GM12865 (cell line): ENCODE data around the gene CDH13.
A peak's percentile ranks its signal among the peaks of the same experiment; 100 is the strongest.

Experiments used
- DNase-seq: peaks from one replicate; pipeline ENCODE4 v3.0.0; 2010; ENCODE audit warnings: low read depth
- H3K4me3 ChIP-seq: 2 replicates; pipeline ENCODE4 v1.5.1; 2011; ENCODE audit warnings: mild to moderate bottlenecking, low read depth, low read length, control low read depth
- CTCF ChIP-seq: IDR thresholded peaks from 2 replicates; pipeline ENCODE4 v1.5.1; 2011; ENCODE audit warnings: low read length, control low read depth, low read depth, inconsistent platforms; ENCODE audit not compliant: insufficient read depth; ENCODE audit errors: missing control alignments

CDH13 gene

DNA sequence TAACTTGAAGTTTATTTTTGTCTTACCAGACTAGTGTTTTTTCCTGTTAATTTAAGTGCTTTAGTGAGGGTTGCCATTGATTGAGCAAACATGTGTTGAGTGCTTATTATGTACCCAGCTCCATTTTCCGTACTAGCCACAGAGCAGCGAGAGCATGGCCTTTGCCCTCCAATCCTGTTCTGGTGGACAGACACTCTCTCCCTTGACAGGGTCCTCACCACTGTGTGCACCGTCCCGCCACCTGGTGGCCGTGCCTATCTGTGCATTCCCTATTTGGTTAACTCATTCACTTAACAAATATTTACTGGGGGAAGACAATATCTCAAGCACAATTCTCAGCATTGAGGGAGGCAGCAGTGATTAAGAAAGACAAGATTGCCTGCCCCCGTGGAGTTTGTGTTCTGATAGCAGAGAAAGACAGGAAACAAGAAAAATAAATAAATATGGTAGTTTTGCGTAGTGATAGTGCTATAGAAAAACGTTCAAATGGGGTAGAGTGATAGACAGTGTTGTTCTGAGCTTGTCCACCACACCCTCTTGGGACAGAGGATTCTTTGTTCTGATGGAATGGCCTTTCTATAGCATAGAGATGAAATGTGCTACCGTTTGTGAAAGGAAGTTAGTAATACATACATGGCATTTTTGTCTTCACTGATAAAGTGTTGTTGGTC, 13.0 kb downstream of the CDH13 start:
- TF ChIP-seq CTCF, result peak; percentile 88
- DNase-seq, result peak; percentile 64
- no peak overlapping the region for H3K4me3 ChIP-seq

GRCh38 chr16:82641336-82641984, 14.7 kb downstream of the CDH13 start:
- peak; percentile 55 for DNase-seq
- TF ChIP-seq CTCF, result peak; percentile 48
- H3K4me3 ChIP-seq, result no peak overlapping the region

GRCh38 chr16:82643136-82643535, 16.4 kb downstream of the CDH13 start:
- peak; percentile 40 for DNase-seq
- no peak for TF ChIP-seq CTCF
- no peak overlapping the region for H3K4me3 ChIP-seq

GRCh38 chr16:82643936-82644630, 17.3 kb downstream of the CDH13 start:
- no peak for DNase-seq

DNA sequence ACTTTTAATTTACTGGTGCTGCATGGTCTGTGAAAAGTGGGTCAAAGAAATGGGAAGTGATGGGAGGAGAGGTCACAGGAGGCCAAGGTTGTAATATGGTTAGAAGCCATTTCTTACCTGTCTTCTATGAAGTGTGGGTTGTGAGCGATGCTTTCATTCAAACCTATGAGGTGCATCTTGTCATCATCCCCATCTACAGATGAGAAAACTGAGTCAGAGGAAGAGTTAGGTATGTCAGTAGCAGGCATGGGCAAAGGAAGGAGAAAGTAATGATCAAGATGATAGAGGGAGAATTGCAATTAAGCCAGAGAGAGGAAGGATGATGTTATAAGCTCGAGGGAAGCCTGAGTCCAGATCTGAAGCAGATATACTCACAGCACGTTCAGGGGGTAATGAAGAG, 19.7 kb downstream of the CDH13 start:
- H3K4me3 ChIP-seq, result no peak overlapping the region
- no peak for DNase-seq
- no peak for TF ChIP-seq CTCF

More at GRCh38 chr16:82643936-82644630, 17.3 kb downstream of the CDH13 start:
- H3K4me3 ChIP-seq, result no peak overlapping the region
- no peak for TF ChIP-seq CTCF

DNA sequence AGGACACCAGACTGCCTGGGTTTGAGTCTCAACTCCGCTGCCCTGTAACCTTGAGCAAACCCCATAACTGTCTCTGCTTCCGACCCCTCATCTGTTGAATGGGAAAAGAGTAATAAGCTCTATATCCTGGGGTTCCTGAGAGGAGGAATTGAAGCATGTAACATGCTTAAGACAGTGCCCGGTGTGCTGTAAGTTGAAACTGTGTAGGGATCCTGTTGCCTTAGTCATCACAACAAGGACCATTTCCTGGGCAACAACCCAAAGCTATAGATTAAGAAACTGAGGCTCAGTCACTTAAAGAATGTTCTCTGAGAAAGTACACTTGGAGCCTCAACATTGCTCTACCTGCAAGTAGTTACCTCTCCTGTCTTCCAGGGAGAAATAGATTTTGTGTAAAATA, 23.0 kb downstream of the CDH13 start:
- no peak for TF ChIP-seq CTCF
- no peak for DNase-seq
- H3K4me3 ChIP-seq, result no peak overlapping the region

- no peak for TF ChIP-seq CTCF
- H3K4me3 ChIP-seq, result no peak overlapping the region
- DNase-seq, result no peak
These were observed 24.0 kb downstream of the CDH13 start for GRCh38 chr16:82650804-82651203.
